GM21381 (cell line): ENCODE data around the gene EPHA2.

Experiments
- ATAC-seq: cut with Tn5 transposase; IDR thresholded peaks from one replicate; pipeline ENCODE4 v1.9.1; 2021; ENCODE audit warnings: mild to moderate bottlenecking, moderate library complexity; ENCODE audit not compliant: unreplicated experiment

The EPHA2 gene

DNA sequence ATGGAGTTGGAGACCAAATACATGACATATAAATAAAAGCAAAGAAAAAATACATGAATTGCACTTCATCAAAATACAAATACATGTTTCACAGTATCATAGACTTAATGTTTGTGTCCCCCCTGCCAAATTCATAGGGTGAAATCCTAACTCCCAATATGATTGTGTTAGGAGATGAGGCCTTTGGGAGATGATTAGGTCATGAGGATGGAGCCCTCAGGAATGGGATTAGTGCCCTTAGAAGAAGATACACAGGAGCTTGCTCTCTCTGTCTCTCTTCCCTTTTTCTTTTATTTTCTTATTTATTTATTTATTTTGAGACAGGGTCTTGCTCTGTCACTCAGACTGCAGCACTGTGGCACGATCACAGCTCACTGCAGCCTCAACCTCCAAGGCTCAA is 56.5 kb downstream of the EPHA2 start:
- no peak for ATAC-seq

- no peak for ATAC-seq
Observed at GRCh38 chr1:16095447-16095846, 60.4 kb downstream of the EPHA2 start.

DNA sequence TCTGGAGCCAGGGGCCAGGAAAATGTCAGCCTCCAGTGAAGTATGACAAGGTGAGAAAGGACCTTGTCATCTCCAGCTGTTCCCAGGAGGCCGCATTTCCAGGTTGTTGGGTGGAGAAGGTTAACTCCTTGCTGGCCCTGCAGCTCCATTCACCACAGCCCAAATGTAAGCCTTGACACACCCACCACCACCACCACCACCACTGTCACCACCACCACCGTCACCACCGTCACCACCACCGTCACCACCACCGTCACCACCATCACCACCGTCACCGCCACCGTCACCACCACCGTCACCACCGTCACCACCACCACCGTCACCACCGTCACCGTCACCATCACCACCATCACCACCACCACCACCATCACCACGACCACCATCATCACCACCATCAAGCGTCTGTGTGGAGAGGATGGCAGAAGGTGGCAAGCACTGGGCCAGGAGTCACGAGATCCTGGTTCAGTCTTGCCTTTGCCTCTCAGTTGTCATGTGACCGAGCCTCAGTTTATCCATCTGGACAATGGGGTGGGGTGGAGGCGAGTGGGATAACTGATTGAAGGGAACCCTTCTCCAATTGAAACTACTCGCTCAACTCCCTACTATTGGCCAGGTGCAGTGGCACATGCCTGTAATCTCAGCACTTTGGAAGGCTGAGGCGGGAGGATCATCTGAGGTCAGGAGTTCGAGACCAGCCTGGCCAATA is 61.3 kb downstream of the EPHA2 start:
- no peak for ATAC-seq

GRCh38 chr1:16093611-16094010 is 62.3 kb downstream of the EPHA2 start:
- no peak for ATAC-seq

DNA sequence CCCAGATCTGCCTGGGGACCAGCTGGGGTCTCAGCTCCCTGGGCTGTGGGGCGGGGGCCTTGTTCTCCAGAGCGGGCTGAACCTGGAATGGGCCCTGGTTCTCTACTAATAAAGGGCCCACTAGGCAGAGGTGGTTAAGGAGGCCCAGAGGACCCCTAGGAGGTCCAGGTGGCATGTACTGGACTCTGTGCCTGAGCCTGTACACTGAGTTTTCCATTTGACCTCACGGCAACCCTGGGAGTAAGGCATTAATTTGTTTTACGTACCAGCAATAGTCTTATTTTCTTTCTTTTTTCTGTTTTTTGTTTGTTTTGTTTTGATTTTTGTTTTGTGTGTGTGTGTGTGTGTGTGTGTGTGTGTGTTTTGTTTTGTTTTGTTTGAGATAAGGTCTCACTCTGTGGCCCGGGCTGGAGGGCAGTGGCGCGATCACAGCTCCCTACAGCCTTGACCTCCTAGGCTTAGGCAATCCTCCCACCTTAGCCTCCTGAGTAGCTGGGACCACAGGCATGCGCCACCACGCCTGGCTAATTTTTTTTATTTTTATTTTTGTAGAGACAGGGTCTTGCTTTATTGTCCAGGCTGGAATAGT is 62.9 kb downstream of the EPHA2 start:
- no peak for ATAC-seq

DNA sequence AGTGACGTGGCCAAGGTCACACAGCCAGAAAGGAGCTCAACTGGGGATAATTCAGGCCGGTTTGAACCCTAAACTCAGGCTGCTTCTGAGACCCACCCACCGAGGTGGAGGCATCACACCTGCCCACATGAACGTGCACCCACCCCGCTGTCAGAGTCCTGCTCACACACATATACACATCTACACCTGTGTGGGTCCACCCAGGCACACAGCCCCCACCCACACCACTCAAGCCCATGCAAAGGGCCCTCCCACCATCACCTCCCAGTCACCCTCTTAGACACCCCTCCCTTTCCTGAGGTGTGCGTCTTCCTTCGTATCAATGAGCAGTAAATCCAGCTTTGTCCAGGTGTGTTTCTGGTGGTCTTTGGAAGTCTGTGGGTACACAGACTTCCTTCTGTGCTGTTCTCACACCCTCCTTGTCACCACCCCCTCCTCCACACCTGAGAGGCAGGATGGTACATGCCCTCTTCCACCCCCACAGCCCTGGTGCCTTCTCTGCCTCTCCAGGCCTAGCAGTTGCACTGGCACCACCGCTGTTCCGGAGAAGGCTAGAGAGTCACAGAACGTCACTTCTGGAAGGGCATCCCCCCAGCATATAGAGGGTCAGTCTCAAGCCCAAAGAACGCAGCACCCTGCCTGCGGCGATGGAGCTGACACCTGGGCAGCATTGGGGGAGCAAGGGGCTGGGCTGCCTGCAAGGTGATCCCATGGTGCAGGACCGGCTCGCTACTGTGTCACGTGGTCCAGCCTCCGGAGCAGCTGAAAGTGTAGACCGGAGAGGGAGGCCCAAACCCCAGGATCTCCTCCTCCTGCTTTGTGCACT is 63.6 kb downstream of the EPHA2 start:
- no peak for ATAC-seq

- no peak for ATAC-seq
Observed at GRCh38 chr1:16091296-16091695, 64.6 kb downstream of the EPHA2 start.

- no peak for ATAC-seq
Observed at GRCh38 chr1:16090076-16090826, 65.6 kb downstream of the EPHA2 start.

DNA sequence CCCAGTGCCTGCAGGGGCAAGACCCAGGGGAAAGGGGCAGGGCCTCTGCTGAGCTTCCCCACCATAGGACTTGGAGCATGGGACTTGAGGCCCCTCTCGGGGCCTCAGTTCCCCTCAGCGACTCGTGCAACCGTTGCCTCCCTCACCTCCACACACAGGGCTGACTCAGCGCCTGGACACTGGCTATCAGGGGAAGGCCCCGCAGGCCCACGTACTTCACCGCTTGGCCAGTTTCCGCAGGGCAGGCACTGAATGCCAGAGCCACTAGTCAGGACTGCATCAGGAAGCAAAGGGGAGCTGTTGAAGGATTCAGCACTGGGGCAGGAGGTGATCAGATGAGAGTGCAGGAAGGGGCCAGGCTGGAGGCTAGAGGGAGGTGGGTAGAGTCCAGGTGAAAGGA is 66.9 kb downstream of the EPHA2 start:
- no peak for ATAC-seq

- no peak for ATAC-seq
Observed at GRCh38 chr1:16088351-16088911, 67.4 kb downstream of the EPHA2 start.

DNA sequence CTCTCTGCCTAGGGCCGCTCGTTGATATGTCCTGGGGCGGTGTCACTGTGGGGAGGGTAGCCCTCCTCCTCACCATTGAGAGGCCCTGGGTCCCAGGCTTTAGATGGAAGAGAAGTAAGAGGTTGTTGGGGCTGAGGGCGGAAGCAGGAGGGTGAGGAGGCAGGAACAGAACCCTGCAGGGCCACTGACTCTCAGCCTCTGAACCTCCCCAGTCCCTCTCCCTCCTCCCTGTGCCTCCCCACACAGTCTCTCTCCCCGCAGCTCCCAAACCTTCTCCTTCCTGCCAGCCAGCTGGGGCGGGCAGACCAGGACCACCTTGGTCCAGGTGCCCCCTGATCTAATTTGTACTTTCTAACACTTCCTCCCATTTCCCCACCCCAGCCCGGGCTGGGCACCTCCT is 68.1 kb downstream of the EPHA2 start:
- no peak for ATAC-seq

DNA sequence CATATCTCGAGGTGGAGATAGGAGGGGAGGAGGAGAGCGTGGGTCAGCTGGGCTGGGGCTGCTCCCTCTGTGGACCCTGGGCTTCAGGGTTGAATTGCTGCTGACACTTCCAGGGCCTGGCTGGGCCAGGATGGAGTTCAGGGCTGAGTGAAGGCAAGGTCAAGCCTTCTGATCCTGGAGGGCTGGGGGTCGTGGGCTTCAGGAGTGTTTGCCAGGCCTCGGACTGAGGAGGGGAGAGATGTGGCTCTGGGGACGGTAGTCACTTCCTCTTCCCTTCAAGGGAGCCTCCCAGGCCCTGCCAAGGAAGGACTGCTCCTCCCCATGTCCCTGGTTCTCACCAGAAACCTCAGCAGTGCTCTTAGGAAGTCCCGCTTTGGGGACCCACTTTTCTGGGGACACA is 70.3 kb downstream of the EPHA2 start:
- no peak for ATAC-seq

DNA sequence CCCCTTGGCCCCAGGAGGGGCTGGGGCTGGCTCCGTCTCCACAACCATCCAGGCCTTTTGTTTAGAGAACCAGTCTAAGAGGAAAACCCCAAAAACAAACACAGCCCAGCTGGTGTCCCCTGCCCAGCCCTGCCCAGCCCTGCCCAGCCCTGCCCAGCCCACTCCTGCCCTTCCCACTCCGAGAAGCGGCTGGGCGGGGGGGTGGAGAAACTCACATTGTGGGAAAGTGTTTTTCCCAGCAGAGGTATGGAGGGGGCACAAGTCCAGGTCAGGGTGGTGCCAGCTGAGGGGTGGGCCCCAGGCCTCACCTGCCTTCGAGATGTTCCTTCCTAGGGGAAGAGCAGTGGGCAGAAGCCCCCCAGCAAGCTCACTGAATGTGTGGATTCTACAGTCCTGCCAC is 72.4 kb downstream of the EPHA2 start:
- no peak for ATAC-seq

- no peak for ATAC-seq
Observed at GRCh38 chr1:16082283-16083038, 73.4 kb downstream of the EPHA2 start.

GRCh38 chr1:16081636-16082035 is 74.2 kb downstream of the EPHA2 start:
- no peak for ATAC-seq

DNA sequence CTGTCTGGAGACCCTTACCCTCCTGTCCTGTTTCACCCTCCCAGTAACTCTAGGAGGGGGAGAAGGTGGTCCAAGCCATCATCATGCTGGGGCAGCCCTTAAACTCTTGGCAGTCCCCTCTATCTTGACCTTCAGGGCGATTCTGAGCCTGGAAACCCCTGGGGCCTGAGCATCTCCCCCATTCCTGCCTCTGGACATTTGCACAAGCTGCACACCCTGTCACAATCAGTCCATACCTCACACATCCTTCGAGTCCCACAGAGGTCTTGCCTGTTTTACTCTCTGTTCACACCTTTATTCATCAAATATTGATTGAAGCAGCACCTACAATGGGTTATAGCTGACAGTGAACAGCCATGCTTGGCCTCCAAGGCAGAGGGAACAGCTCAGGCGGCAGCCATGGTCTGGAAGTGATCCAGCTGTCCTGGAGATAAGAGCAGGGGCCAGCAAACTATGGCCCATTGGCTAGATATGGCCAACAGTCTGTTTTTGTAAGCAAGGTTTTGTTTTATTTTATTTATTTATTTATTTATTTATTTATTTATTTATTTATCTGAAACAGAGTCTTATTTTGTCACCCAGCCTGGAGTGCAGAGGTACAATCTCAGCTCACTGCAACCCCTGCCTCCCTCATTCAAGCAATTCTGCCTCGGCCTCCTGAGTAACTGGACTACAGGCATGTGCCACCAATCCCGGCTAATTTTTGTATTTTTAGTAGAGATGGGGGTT is 75.3 kb downstream of the EPHA2 start:
- ATAC-seq: no peak

GRCh38 chr1:16078925-16079656 is 76.8 kb downstream of the EPHA2 start:
- no peak for ATAC-seq

DNA sequence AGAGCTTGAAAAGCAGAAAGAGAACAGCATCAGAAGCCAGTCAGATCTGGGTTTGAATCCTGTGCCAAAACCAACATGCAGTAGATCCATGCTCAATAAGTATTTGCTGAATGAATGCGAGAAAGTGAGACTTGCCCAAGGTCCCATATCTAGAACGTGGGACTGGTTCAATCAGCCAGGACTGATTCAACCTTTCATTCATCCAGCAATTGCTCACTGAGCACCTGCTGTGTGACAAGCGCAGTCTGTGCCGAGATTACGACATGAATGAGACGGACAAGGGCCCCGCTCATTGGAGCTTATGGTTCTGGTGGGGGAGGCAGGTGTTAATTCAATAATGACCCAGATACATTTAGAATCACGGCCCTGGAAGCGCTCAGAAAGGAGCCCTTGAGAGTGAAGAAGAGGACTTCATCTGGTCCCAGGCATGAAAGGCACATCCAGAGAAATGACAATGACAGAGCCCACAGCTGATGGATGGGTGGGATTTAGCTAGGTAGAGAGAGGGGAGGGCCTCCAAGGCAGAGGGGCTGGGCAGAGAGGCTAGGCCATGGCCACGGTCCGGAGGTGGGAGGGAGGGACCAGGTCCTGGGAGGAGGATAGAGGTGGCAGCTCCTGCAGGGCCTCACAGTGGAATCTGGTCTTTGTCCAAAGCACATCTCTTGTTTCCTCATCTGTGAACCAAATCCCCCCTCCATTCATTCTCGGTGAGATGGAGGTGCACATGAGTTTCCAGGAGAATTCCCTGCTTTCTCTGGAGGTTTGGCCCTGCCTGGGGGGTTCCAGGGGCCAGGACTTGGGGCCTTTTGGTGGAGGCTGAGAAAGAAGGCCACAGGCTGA is 78.2 kb downstream of the EPHA2 start:
- ATAC-seq: no peak
